ENCODE measurements around the gene PEX1.
A peak's percentile ranks its signal among the peaks of the same experiment; 100 is the strongest.

Gene PEX1

GRCh38 chr7:92464515-92464914, 63.8 kb downstream of the PEX1 start:
- H3K27ac ChIP-seq = 0 out of 2 replicates have a peak overlapping the region, but pooled peaks have one; percentile 3
- TF ChIP-seq, protein P1, sequence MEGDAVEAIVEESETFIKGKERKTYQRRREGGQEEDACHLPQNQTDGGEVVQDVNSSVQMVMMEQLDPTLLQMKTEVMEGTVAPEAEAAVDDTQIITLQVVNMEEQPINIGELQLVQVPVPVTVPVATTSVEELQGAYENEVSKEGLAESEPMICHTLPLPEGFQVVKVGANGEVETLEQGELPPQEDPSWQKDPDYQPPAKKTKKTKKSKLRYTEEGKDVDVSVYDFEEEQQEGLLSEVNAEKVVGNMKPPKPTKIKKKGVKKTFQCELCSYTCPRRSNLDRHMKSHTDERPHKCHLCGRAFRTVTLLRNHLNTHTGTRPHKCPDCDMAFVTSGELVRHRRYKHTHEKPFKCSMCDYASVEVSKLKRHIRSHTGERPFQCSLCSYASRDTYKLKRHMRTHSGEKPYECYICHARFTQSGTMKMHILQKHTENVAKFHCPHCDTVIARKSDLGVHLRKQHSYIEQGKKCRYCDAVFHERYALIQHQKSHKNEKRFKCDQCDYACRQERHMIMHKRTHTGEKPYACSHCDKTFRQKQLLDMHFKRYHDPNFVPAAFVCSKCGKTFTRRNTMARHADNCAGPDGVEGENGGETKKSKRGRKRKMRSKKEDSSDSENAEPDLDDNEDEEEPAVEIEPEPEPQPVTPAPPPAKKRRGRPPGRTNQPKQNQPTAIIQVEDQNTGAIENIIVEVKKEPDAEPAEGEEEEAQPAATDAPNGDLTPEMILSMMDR (conservative IDR thresholded peaks at IDR 0.05) = no peak

DNA sequence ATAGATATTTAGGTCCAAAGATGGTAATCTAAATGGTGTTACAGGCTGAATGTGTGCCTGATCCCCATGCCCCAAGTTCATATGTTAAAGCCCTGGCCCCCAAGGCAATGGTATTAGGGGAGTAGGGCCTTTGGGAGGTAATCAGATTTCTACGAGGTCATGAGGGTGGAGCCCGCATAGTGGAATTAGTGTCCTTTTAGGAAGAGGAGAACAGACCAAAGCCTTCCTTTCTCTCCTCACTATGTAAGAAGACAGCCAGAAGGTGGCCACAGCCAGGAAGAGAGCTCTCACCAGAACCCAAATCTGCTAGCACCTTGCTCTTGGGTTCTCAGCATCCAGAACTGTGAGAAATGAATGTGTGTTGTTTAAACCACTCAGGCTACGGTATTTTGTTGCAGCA, 65.8 kb downstream of the PEX1 start:
- TF ChIP-seq, protein P1 (conservative IDR thresholded peaks at IDR 0.05) = no peak
- H3K27ac ChIP-seq = no peak overlapping the region

DNA sequence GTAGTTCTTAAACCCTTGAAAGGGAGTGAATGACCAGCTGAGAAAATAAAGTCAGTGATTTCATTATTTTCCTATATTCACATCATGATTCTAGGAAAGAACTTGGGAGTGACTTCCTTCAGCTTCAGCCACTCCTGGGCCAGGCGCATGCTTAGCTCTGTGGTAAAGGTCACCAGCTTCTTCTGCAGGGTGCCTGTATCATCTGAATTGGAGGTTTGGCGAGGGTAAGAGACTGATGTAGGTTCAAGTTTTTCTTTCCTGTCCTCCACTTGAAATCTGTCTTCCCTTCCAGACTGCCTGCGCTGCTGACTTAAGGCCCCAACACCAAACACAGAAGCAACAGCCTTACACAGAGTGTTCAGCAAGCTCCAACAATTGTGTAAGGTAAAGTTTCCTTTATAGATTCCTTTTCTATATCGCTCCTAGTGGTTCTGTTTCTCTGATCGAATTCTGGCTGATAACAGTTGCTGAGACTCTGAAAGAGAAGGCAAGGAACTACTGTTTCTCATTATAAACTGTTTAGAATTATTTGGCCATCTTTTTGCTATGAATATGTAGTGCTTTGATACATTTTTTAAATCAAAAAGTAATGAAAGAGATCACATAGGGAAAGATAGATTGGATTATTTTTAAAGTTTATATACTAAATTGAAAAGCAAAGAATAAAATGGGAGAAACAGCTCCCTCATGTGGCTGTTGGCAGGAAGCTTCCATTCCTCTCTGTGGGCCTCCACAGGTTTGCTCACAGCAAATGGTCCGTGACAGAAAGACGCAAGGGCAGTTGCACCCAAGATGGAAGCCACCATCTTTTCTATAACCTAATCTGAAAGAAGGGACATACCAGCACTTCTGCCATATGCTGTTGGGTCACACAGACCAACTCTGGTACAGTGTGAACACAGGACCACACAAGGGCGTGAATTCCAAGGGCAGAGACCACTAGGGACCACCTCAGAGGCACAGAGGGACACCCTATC, 67.0 kb downstream of the PEX1 start:
- H3K27ac ChIP-seq = no peak overlapping the region

GRCh38 chr7:92460510-92460909, 67.8 kb downstream of the PEX1 start:
- TF ChIP-seq, protein P1 (conservative IDR thresholded peaks at IDR 0.05) = no peak
- H3K27ac ChIP-seq = peak overlapping the region; percentile 11; the same call in 1 of the 2 replicates

More for the DNA sequence above, 67.0 kb downstream of the PEX1 start:
- TF ChIP-seq, protein P1 (conservative IDR thresholded peaks at IDR 0.05) = peak; percentile 94

DNA sequence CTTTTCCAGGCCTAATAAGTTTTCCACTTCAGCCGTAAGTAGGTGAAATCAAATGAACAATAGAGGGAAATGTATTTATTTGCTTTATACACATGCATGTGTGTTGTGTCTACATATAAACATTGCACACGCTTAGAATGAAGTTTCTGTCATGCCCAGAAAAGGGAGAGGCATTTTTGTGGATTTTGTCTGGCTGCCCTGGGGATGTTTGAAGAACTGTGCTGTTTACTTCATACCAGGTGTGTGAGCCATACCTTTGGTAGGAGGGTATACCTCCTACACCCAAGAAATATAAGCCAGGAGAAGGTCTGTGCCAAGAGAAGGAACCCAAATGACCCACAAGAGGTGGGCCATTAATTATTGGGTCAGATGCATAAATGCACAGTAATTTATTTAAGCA, 68.2 kb downstream of the PEX1 start:
- peak overlapping the region; percentile 11; the same call in 1 of the 2 replicates for H3K27ac ChIP-seq

GRCh38 chr7:92456236-92456635, 72.1 kb downstream of the PEX1 start:
- no peak overlapping the region for H3K27ac ChIP-seq
- TF ChIP-seq, protein P1 (conservative IDR thresholded peaks at IDR 0.05) = no peak

More for the DNA sequence above, 68.2 kb downstream of the PEX1 start:
- TF ChIP-seq, protein P1 (conservative IDR thresholded peaks at IDR 0.05) = no peak

GRCh38 chr7:92451645-92452044, 76.7 kb downstream of the PEX1 start:
- TF ChIP-seq, protein P1 (conservative IDR thresholded peaks at IDR 0.05) = no peak
- H3K27ac ChIP-seq = no peak overlapping the region
